H9 (cell line): ENCODE results near the gene STAB2. TPM values are rescaled to one million over a fixed set of nuclear protein-coding genes. Genes with fewer than 3 reads are reported as not detected.

Experiments used
- DNase-seq: peaks from one replicate; pipeline ENCODE4 v3.0.0-alpha.2; 2017
- H2AFZ ChIP-seq: one replicate; pipeline ENCODE4 v1.6.1; 2013; ENCODE audit warnings: mild to moderate bottlenecking, low read length, control low read depth, moderate library complexity
- H2AK5ac ChIP-seq: 2 replicates; pipeline ENCODE4 v1.6.1; 2013; ENCODE audit warnings: low read length, control low read depth, mixed read lengths; ENCODE audit not compliant: insufficient read length
- H2BK120ac ChIP-seq: one replicate; pipeline ENCODE4 v1.6.1; 2013; ENCODE audit warnings: low read depth, mild to moderate bottlenecking, low read length, control low read depth, inconsistent platforms; ENCODE audit not compliant: poor library complexity, severe bottlenecking
- H2BK12ac ChIP-seq: 2 replicates; pipeline ENCODE4 v1.6.1; 2013; ENCODE audit warnings: low read length, control low read depth, mixed read lengths, low read depth; ENCODE audit not compliant: insufficient read length
- H2BK15ac ChIP-seq: 2 replicates; pipeline ENCODE4 v1.6.1; 2013; ENCODE audit warnings: low read depth, low read length, control low read depth
- H2BK20ac ChIP-seq: one replicate; pipeline ENCODE4 v1.6.1; 2013; ENCODE audit warnings: low read depth, mild to moderate bottlenecking, low read length, control low read depth, inconsistent platforms; ENCODE audit not compliant: poor library complexity, severe bottlenecking
- H2BK5ac ChIP-seq: 2 replicates; pipeline ENCODE4 v1.6.1; 2013; ENCODE audit warnings: low read length, control low read depth, mixed read lengths; ENCODE audit not compliant: insufficient read length
- H3K14ac ChIP-seq: 2 replicates; pipeline ENCODE4 v1.6.1; 2013; ENCODE audit warnings: low read length, control low read depth; ENCODE audit not compliant: insufficient read depth
- H3K18ac ChIP-seq: 2 replicates; pipeline ENCODE4 v1.6.1; 2013; ENCODE audit warnings: low read depth, mild to moderate bottlenecking, mixed read lengths, low read length, control low read depth; ENCODE audit not compliant: insufficient read length
- H3K23ac ChIP-seq: 2 replicates; pipeline ENCODE4 v1.6.1; 2013; ENCODE audit warnings: low read length, control low read depth, mixed read lengths, low read depth; ENCODE audit not compliant: insufficient read length
- H3K23me2 ChIP-seq: 2 replicates; pipeline ENCODE4 v1.6.1; 2013; ENCODE audit warnings: low read depth, mild to moderate bottlenecking, mixed read lengths, low read length, control low read depth; ENCODE audit not compliant: insufficient read length, poor library complexity, severe bottlenecking
- H3K27ac ChIP-seq: 2 replicates; pipeline ENCODE4 v1.5.1; 2013; ENCODE audit warnings: low read length, control low read depth, mixed read lengths, low read depth; ENCODE audit not compliant: insufficient read length
- H3K27me3 ChIP-seq: 2 replicates; pipeline ENCODE4 v1.6.1; 2013; ENCODE audit warnings: low read length, control low read depth, inconsistent platforms; ENCODE audit not compliant: insufficient read depth
- H3K4ac ChIP-seq: 2 replicates; pipeline ENCODE4 v1.6.1; 2013; ENCODE audit warnings: low read depth, mild to moderate bottlenecking, control low read depth, inconsistent platforms, low read length, moderate library complexity
- H3K4me1 ChIP-seq: 2 replicates; pipeline ENCODE4 v1.6.1; 2013; ENCODE audit warnings: low read length, control low read depth, inconsistent platforms; ENCODE audit not compliant: insufficient read depth
- H3K4me2 ChIP-seq: 2 replicates; pipeline ENCODE4 v1.6.1; 2013; ENCODE audit warnings: low read length, control low read depth, mixed read lengths; ENCODE audit not compliant: insufficient read length, insufficient read depth
- H3K56ac ChIP-seq: 2 replicates; pipeline ENCODE4 v1.6.1; 2013; ENCODE audit warnings: low read depth, mild to moderate bottlenecking, mixed read lengths, low read length, control low read depth; ENCODE audit not compliant: insufficient read length
- H3K79me1 ChIP-seq: 2 replicates; pipeline ENCODE4 v1.6.1; 2013; ENCODE audit warnings: low read depth, mild to moderate bottlenecking, moderate library complexity, low read length, control low read depth, inconsistent platforms; ENCODE audit not compliant: insufficient read depth, poor library complexity, severe bottlenecking
- H3K79me2 ChIP-seq: 2 replicates; pipeline ENCODE4 v1.6.1; 2013; ENCODE audit warnings: low read length, control low read depth, inconsistent platforms; ENCODE audit not compliant: insufficient read depth
- H3K9ac ChIP-seq: 2 replicates; pipeline ENCODE4 v1.6.1; 2013; ENCODE audit warnings: low read length, control low read depth, mixed read lengths; ENCODE audit not compliant: insufficient read length; ENCODE audit errors: extremely low read depth
- H3K9me3 ChIP-seq: one replicate; pipeline ENCODE4 v1.6.1; 2013; ENCODE audit warnings: low read depth, low read length, inconsistent platforms; ENCODE audit not compliant: control insufficient read depth
- H3T11ph ChIP-seq: one replicate; pipeline ENCODE4 v1.6.1; 2013; ENCODE audit warnings: mild to moderate bottlenecking, low read length, control low read depth, inconsistent platforms
- H4K20me1 ChIP-seq: one replicate; pipeline ENCODE4 v1.6.1; 2013; ENCODE audit not compliant: control insufficient read depth, insufficient read length, insufficient read depth
- H4K5ac ChIP-seq: 2 replicates; pipeline ENCODE4 v1.6.1; 2013; ENCODE audit warnings: low read depth, mild to moderate bottlenecking, mixed read lengths, low read length, control low read depth; ENCODE audit not compliant: insufficient read length
- H4K8ac ChIP-seq: replicated peaks from 2 replicates; pipeline ENCODE4 v1.6.1; 2013; ENCODE audit warnings: low read length, control low read depth, mixed read lengths, low read depth; ENCODE audit not compliant: insufficient read length
- H4K91ac ChIP-seq: 2 replicates; pipeline ENCODE4 v1.6.1; 2013; ENCODE audit warnings: low read depth, mild to moderate bottlenecking, moderate library complexity, mixed read lengths, low read length, control low read depth; ENCODE audit not compliant: insufficient read length
- H3K27ac Mint-ChIP-seq, 3 experiments: 2 replicates in 2 of 3; 3 replicates in 1 of 3; pipeline ENCODE4 v1.8.0; 2020 to 2021; ENCODE audit warnings: mixed read lengths in 3 of 3, mild to moderate bottlenecking in 1 of 3, moderate library complexity in 1 of 3
- H3K27me3 Mint-ChIP-seq: 2 replicates; pipeline ENCODE4 v1.8.0; 2021; ENCODE audit warnings: low read depth, mild to moderate bottlenecking, moderate library complexity, mixed read lengths
- H3K36me3 Mint-ChIP-seq, 3 experiments: 2 replicates in 2 of 3; 3 replicates in 1 of 3; pipeline ENCODE4 v1.8.0; 2020 to 2021; ENCODE audit warnings: low read depth in 3 of 3, mixed read lengths in 3 of 3; ENCODE audit not compliant: insufficient read depth in 1 of 3
- H3K4me1 Mint-ChIP-seq, 2 experiments: 2 replicates each; pipeline ENCODE4 v1.8.0; 2020; ENCODE audit warnings: mixed read lengths in 2 of 2
- H3K4me3 Mint-ChIP-seq, 2 experiments: 2 replicates in 1 of 2; 3 replicates in 1 of 2; pipeline ENCODE4 v1.8.0; 2020 to 2021; ENCODE audit warnings: mild to moderate bottlenecking in 2 of 2, mixed read lengths in 2 of 2, moderate library complexity in 1 of 2
- H3K9me3 Mint-ChIP-seq, 2 experiments: 2 replicates in 1 of 2; 3 replicates in 1 of 2; pipeline ENCODE4 v1.8.0; 2020; ENCODE audit warnings: mild to moderate bottlenecking in 2 of 2, mixed read lengths in 2 of 2, moderate library complexity in 1 of 2
- WGBS: extraction: QIAGEN DNeasy Blood & Tissue Kit; methylation state at CpG from one replicate; pipeline ENCODE4 v1.1.7; 2013; ENCODE audit warnings: missing lambda C conversion rate, low lambda C conversion rate, mixed read lengths; ENCODE audit not compliant: insufficient read length; ENCODE audit errors: extremely low coverage; 5-methylcytosine and 5-hydroxymethylcytosine counted together
- total RNA-seq: library from RNA; stranded (reverse); gene quantifications from 2 replicates; pipeline ENCODE4 v1.2.1, GENCODE V29; 2021
- TF ChIP-seq, protein P1 (sequence below): fragments of 200-600 bp; sonication (generic); conservative IDR thresholded peaks from 3 replicates; pipeline ENCODE4 v1.8.0; 2021; ENCODE audit warnings: antibody characterized with exemption, mild to moderate bottlenecking

The STAB2 gene
- total RNA-seq, 1 experiment from 2014 or later: 0.02 TPM

DNA sequence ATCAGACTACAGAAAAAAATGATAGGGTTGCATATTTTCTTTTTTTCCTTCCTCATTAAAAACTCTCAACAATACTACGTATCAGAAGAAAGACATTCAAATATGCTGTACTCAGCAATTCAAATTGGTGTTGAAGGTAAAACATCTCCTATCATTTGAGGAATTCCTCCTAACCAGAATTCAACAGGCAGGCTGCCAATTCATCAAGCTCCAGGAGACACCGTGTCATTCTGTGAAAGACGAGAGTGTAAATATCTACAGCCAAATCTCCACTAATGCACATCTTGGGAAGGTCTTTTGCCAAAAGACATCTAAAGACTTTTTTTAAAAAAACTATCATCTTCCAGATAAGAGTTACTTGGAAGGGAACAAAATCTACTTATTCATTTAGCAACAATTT is 227.4 kb downstream of the STAB2 start:
- H3K9me3 ChIP-seq: no peaks in the 10 kb centered on the region
- no peak overlapping the region for H4K91ac ChIP-seq
- H3K27ac Mint-ChIP-seq: no peak overlapping the region
- no peaks in the 10 kb centered on the region for H3K27me3 ChIP-seq
- H3K4ac ChIP-seq: no peak overlapping the region
- no peak overlapping the region for H2BK5ac ChIP-seq
- no peak overlapping the region for H3K14ac ChIP-seq
- DNase-seq: no peak
- peaks cover 2 to 30% (median 14%) of the 10 kb centered on the region in 3 experiments; a peak in 5 of 7 replicates for H3K36me3 Mint-ChIP-seq
- no peak overlapping the region for H3K9ac ChIP-seq
- no peak overlapping the region for H3T11ph ChIP-seq
- WGBS: no CpG with 5 or more reads among the region's 3 CpGs
- H3K56ac ChIP-seq: no peak overlapping the region
- H3K4me3 Mint-ChIP-seq: no peak overlapping the region
- no peak overlapping the region for H3K23ac ChIP-seq
- H2BK20ac ChIP-seq: no peak overlapping the region
- no peak overlapping the region for H3K27ac ChIP-seq
- H4K20me1 ChIP-seq: no peaks in the 10 kb centered on the region
- no peak overlapping the region for H2BK120ac ChIP-seq
- H2BK15ac ChIP-seq: no peak overlapping the region
- no peak overlapping the region for H2AFZ ChIP-seq
- H4K5ac ChIP-seq: no peak overlapping the region
- H3K18ac ChIP-seq: no peak overlapping the region
- 0 out of 4 replicates have a peak, but pooled peaks cover 0 to 4% of the 10 kb centered on the region in 2 experiments for H3K4me1 Mint-ChIP-seq
- no peak overlapping the region for H2AK5ac ChIP-seq
- no peak overlapping the region for H4K8ac ChIP-seq
- H3K4me1 ChIP-seq: no peaks in the 10 kb centered on the region
- H3K9me3 Mint-ChIP-seq: no peaks in the 10 kb centered on the region
- no peak overlapping the region for H3K4me2 ChIP-seq
- TF ChIP-seq, protein P1, sequence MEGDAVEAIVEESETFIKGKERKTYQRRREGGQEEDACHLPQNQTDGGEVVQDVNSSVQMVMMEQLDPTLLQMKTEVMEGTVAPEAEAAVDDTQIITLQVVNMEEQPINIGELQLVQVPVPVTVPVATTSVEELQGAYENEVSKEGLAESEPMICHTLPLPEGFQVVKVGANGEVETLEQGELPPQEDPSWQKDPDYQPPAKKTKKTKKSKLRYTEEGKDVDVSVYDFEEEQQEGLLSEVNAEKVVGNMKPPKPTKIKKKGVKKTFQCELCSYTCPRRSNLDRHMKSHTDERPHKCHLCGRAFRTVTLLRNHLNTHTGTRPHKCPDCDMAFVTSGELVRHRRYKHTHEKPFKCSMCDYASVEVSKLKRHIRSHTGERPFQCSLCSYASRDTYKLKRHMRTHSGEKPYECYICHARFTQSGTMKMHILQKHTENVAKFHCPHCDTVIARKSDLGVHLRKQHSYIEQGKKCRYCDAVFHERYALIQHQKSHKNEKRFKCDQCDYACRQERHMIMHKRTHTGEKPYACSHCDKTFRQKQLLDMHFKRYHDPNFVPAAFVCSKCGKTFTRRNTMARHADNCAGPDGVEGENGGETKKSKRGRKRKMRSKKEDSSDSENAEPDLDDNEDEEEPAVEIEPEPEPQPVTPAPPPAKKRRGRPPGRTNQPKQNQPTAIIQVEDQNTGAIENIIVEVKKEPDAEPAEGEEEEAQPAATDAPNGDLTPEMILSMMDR: no peak
- no peaks in the 10 kb centered on the region for H3K79me2 ChIP-seq
- no peaks in the 10 kb centered on the region for H3K27me3 Mint-ChIP-seq
- H3K79me1 ChIP-seq: no peaks in the 10 kb centered on the region
- no peaks in the 10 kb centered on the region for H3K23me2 ChIP-seq
- H2BK12ac ChIP-seq: no peak overlapping the region

Other genes with a start within 250 kb of the STAB2 start
- gene C12orf42, start 91.3 kb upstream of the STAB2 start, total RNA-seq: not detected in 2 replicates